Measurements from ENCODE around the gene FGF16. TPM values are rescaled to one million over a fixed set of nuclear protein-coding genes. Genes with fewer than 3 reads are reported as not detected.
"Not testable (repeated sequence)": the region's sequence is repeated elsewhere in the genome, so short reads cannot be mapped to it uniquely, and the experiment has no call there.

FGF16 gene
- total RNA-seq, 1 donor from 2014 or later: 0.41 TPM

GRCh38 chrX:77444545-77444944, 2.6 kb upstream of the FGF16 start:
- DNase-seq (ENCODE audit: low spot score in 2 of 2): no peak
- no peak for FAIRE-seq

- DNase-seq (ENCODE audit: low spot score in 2 of 2) (no peak), FAIRE-seq (no peak)
Observed at GRCh38 chrX:77446029-77446585, 1.1 kb upstream of the FGF16 start.

- DNase-seq (ENCODE audit: low spot score in 2 of 2): no peak
- no peak for FAIRE-seq
Observed at GRCh38 chrX:77447653-77448569, 722 bp downstream of the FGF16 start.

GRCh38 chrX:77450415-77450814, 3.2 kb downstream of the FGF16 start:
- FAIRE-seq: no peak
- no peak for DNase-seq (ENCODE audit: low spot score in 2 of 2)

- FAIRE-seq: no peak
Observed at GRCh38 chrX:77450996-77451395, 3.8 kb downstream of the FGF16 start.

GRCh38 chrX:77453190-77453589, 6.0 kb downstream of the FGF16 start:
- no peak for DNase-seq (ENCODE audit: low spot score in 2 of 2)
- FAIRE-seq: no peak

More at GRCh38 chrX:77450996-77451395, 3.8 kb downstream of the FGF16 start:
- no peak for DNase-seq (ENCODE audit: low spot score in 2 of 2)

GRCh38 chrX:77455437-77455836, 8.2 kb downstream of the FGF16 start:
- FAIRE-seq: no peak
- no peak for DNase-seq (ENCODE audit: low spot score in 2 of 2)

GRCh38 chrX:77484045-77484444, 36.9 kb downstream of the FGF16 start:
- no peak for FAIRE-seq
- no peak for DNase-seq (ENCODE audit: low spot score in 2 of 2)

- FAIRE-seq: no peak
Observed at GRCh38 chrX:77493677-77494553, 46.7 kb downstream of the FGF16 start.

GRCh38 chrX:77500164-77500563, 53.0 kb downstream of the FGF16 start:
- not testable (repeated sequence) for DNase-seq (ENCODE audit: low spot score in 2 of 2); FAIRE-seq

More at GRCh38 chrX:77493677-77494553, 46.7 kb downstream of the FGF16 start:
- no peak for DNase-seq (ENCODE audit: low spot score in 2 of 2)

GRCh38 chrX:77502951-77503525, 55.8 kb downstream of the FGF16 start:
- FAIRE-seq: no peak
- no peak for DNase-seq (ENCODE audit: low spot score in 2 of 2)

GRCh38 chrX:77505227-77505626, 58.0 kb downstream of the FGF16 start:
- FAIRE-seq: no peak
- no peak for DNase-seq (ENCODE audit: low spot score in 2 of 2)

Measured in frontal cortex (tissue), 4 donors.